IPS DF 6.9 (cell line): ENCODE results near the gene RPS8.
"Not testable (repeated sequence)": the region's sequence is repeated elsewhere in the genome, so short reads cannot be mapped to it uniquely, and the experiment has no call there.

Experiments
- DNase-seq: peaks from one replicate; pipeline ENCODE4 v3.0.0-alpha.2; 2013; ENCODE audit warnings: low read depth, low spot score
- H3K27ac ChIP-seq: one replicate; pipeline ENCODE4 v1.5.1; 2013; ENCODE audit warnings: low read length, control low read depth
- H3K27me3 ChIP-seq: 2 replicates; pipeline ENCODE4 v1.6.1; 2013; ENCODE audit warnings: mild to moderate bottlenecking, low read length; ENCODE audit not compliant: control insufficient read depth, insufficient read depth
- H3K36me3 ChIP-seq: 2 replicates; pipeline ENCODE4 v1.6.1; 2013; ENCODE audit warnings: low read length; ENCODE audit not compliant: control insufficient read depth, insufficient read depth
- H3K4me1 ChIP-seq: 2 replicates; pipeline ENCODE4 v1.6.1; 2013; ENCODE audit warnings: low read length; ENCODE audit not compliant: control insufficient read depth, insufficient read depth
- H3K4me3 ChIP-seq: 2 replicates; pipeline ENCODE4 v1.5.1; 2013; ENCODE audit warnings: mild to moderate bottlenecking, low read length
- H3K9me3 ChIP-seq: 2 replicates; pipeline ENCODE4 v1.6.1; 2013; ENCODE audit warnings: low read length, inconsistent platforms; ENCODE audit not compliant: control insufficient read depth, insufficient read depth
- WGBS: extraction: QIAGEN DNeasy Blood & Tissue Kit; methylation state at CpG from one replicate; pipeline ENCODE4 v1.1.7; 2013; ENCODE audit warnings: mixed read lengths, missing lambda C conversion rate; ENCODE audit not compliant: insufficient read length, insufficient coverage; 5-methylcytosine and 5-hydroxymethylcytosine counted together

The RPS8 gene

GRCh38 chr1:44805311-44806024 is 30.1 kb downstream of the RPS8 start:
- Histone ChIP-seq H3K27me3 (no peaks in the 10 kb centered on the region), H3K36me3 (peaks cover 10% of the 10 kb centered on the region; the same call in 1 of the 2 replicates), H3K4me1 (peaks cover 21% of the 10 kb centered on the region), H3K4me3 (no peak overlapping the region), H3K27ac (no peak overlapping the region), H3K9me3 (no peaks in the 10 kb centered on the region)
- no CpG with 5 or more reads among the region's 20 CpGs for WGBS
- no peak for DNase-seq

GRCh38 chr1:44806025-44806703 is 30.8 kb downstream of the RPS8 start:
- Histone ChIP-seq H3K36me3 (peaks cover 10% of the 10 kb centered on the region; the same call in 1 of the 2 replicates), H3K4me1 (peaks cover 18% of the 10 kb centered on the region), H3K4me3 (no peak overlapping the region), H3K27me3 (no peaks in the 10 kb centered on the region), H3K27ac (no peak overlapping the region), H3K9me3 (no peaks in the 10 kb centered on the region)
- DNase-seq, result no peak
- WGBS, result no CpG with 5 or more reads among the region's 70 CpGs

- WGBS, result no CpG with 5 or more reads among the region's 7 CpGs
- DNase-seq, result no peak
- Histone ChIP-seq H3K4me1 (peaks cover 18% of the 10 kb centered on the region), H3K9me3 (no peaks in the 10 kb centered on the region), H3K4me3 (no peak within 1 kb of the TSS), H3K27ac (peak within 1 kb of the TSS; percentile 1), H3K36me3 (peaks cover 10% of the 10 kb centered on the region; the same call in 1 of the 2 replicates), H3K27me3 (no peaks in the 10 kb centered on the region)
These were observed 31.5 kb downstream of the RPS8 start, which contains the start of gene DYNLT4 for GRCh38 chr1:44806704-44807363. Gene DYNLT4 (minus strand): TSS chr1:44807351. CDS start chr1:44806668, 683 bp downstream.

GRCh38 chr1:44807364-44808062 is 32.2 kb downstream of the RPS8 start:
- Histone ChIP-seq H3K27me3 (no peaks in the 10 kb centered on the region), H3K4me3 (no peak overlapping the region), H3K4me1 (peaks cover 18% of the 10 kb centered on the region), H3K9me3 (no peaks in the 10 kb centered on the region), H3K36me3 (peaks cover 10% of the 10 kb centered on the region; the same call in 1 of the 2 replicates), H3K27ac (peak overlapping the region; percentile 1)
- no CpG with 5 or more reads among the region's 16 CpGs for WGBS
- no peak for DNase-seq

GRCh38 chr1:44808063-44808937 is 33.0 kb downstream of the RPS8 start, which contains the start of gene BTBD19:
Gene BTBD19 (plus strand): TSS chr1:44808523. CDS start chr1:44808821, 298 bp downstream.
- Histone ChIP-seq H3K36me3 (peaks cover 10% of the 10 kb centered on the region; the same call in 1 of the 2 replicates), H3K27ac (peak within 1 kb of the TSS; percentile 1), H3K4me3 (no peak within 1 kb of the TSS), H3K27me3 (no peaks in the 10 kb centered on the region), H3K9me3 (no peaks in the 10 kb centered on the region), H3K4me1 (peaks cover 20% of the 10 kb centered on the region)
- WGBS, result no CpG with 5 or more reads among the region's 23 CpGs
- no peak for DNase-seq

GRCh38 chr1:44808938-44809917 is 33.9 kb downstream of the RPS8 start:
- H3K27ac ChIP-seq, result no peak overlapping the region
- H3K4me3 ChIP-seq, result no peak overlapping the region
- peaks cover 10% of the 10 kb centered on the region; the same call in 1 of the 2 replicates for H3K36me3 ChIP-seq
- no CpG with 5 or more reads among the region's 6 CpGs for WGBS
- no peak for DNase-seq
- no peaks in the 10 kb centered on the region for H3K27me3 ChIP-seq
- no peaks in the 10 kb centered on the region for H3K9me3 ChIP-seq
- peaks cover 20% of the 10 kb centered on the region for H3K4me1 ChIP-seq

GRCh38 chr1:44810101-44810761 is 34.9 kb downstream of the RPS8 start:
- no CpG with 5 or more reads among the region's 12 CpGs for WGBS
- peaks cover 7% of the 10 kb centered on the region; the same call in 1 of the 2 replicates for H3K36me3 ChIP-seq
- H3K9me3 ChIP-seq, result no peaks in the 10 kb centered on the region
- peaks cover 20% of the 10 kb centered on the region for H3K4me1 ChIP-seq
- no peaks in the 10 kb centered on the region for H3K27me3 ChIP-seq
- no peak overlapping the region for H3K4me3 ChIP-seq
- no peak overlapping the region for H3K27ac ChIP-seq
- no peak for DNase-seq

- not testable (repeated sequence) for H3K4me3 ChIP-seq, H3K9me3 ChIP-seq, H3K27ac ChIP-seq, H3K27me3 ChIP-seq, H3K36me3 ChIP-seq, DNase-seq
- H3K4me1 ChIP-seq, result peaks cover 20% of the 10 kb centered on the region
- no CpG with 5 or more reads among the region's 4 CpGs for WGBS
These were observed 35.4 kb downstream of the RPS8 start for GRCh38 chr1:44810762-44811105.
